Measurements from ENCODE around the gene CAPN15. TPM values are rescaled to one million over a fixed set of nuclear protein-coding genes. Genes with fewer than 3 reads are reported as not detected.

Gene CAPN15
- total RNA-seq, 2 experiments from 2014 or later: 86.4 to 91.3 TPM

DNA sequence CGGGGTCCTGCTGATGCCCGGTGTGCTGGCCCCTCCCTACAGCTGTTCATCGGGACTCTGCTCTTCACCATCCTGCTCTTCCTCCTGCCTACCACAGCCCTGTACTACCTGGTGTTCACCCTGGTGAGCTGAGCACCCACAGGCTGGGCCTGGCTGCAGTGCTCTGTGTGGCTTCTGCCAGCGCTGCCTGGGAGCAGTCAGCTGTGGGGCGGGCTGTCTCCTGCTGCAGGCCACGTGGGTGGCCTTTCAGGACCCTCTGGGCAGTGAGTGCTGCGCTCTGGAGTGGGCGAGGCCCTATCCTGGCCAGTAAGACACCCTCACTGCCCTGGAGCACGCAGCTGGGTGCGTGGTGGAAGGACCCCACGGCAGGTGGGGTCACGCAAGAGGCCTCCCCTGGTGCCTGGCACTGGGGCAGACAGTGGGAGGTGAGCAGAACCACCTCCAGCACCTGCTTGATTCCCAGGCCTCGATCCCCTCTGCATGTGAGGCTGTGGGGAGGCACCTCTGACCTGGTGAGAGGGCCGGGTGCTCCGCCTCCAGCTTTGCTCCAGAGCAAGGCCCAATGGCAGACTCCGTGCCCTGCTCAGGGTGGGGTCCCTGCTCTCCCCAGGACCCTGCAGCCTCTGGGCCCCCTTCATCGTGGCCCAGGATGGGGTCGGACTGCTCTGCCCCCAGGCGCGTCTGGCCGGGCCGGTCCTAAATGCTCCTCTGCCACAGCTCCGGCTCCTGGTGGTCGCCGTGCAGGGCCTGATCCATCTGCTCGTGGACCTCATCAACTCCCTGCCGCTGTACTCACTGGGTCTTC lies 52.8 kb downstream of the CAPN15 start:
- DNase-seq: no peak
- H3K27me3 Mint-ChIP-seq: no peaks in the 10 kb centered on the region
- H3K4me1 Mint-ChIP-seq: peaks cover 2% of the 10 kb centered on the region
- no peak overlapping the region for H3K4me3 Mint-ChIP-seq
- H3K36me3 Mint-ChIP-seq: no peaks in the 10 kb centered on the region
- no peak overlapping the region for H3K27ac Mint-ChIP-seq
- no peaks in the 10 kb centered on the region for H3K9me3 Mint-ChIP-seq

DNA sequence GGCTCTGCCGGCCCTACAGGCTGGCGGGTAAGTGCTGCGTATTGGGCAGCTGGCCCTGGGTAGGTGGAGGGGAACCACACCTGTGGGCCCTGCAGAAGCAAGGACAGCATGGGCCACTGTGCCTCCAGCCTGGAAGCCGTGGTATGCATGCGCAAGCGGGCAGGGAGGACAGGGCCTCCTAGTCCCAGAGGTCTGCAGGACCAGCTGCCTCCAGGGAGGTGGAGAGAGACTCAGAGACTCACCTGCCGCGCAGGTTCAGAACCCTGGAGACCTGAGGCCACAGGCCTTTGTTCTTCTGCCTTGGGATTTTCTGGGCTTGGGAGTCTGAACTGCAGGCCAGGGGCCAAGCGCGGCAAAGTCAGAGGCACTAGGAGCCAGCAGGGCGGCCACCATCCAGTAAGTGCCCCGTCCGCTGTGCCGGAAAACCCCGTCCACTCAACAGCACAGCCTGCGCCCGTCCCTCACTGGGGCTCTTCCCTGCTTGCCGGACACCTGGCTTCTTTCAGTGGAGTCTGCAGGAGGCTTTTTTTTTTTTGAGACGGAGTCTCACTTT lies 53.5 kb downstream of the CAPN15 start:
- Mint-ChIP-seq H3K27me3 (peaks cover 6% of the 10 kb centered on the region), H3K4me1 (peaks cover 4% of the 10 kb centered on the region), H3K36me3 (no peaks in the 10 kb centered on the region), H3K27ac (no peak overlapping the region), H3K4me3 (no peak overlapping the region), H3K9me3 (no peaks in the 10 kb centered on the region)
- DNase-seq: no peak

GRCh38 chr16:582218-582613 lies 54.7 kb downstream of the CAPN15 start:
- Mint-ChIP-seq H3K4me1 (peaks cover 7% of the 10 kb centered on the region), H3K27me3 (peaks cover 7% of the 10 kb centered on the region), H3K9me3 (no peaks in the 10 kb centered on the region), H3K36me3 (no peaks in the 10 kb centered on the region), H3K27ac (no peak overlapping the region), H3K4me3 (no peak overlapping the region)
- no peak for DNase-seq

- H3K4me1 Mint-ChIP-seq: peaks cover 10% of the 10 kb centered on the region
- peaks cover 3% of the 10 kb centered on the region for H3K36me3 Mint-ChIP-seq
- H3K27me3 Mint-ChIP-seq: peaks cover 7% of the 10 kb centered on the region
- H3K9me3 Mint-ChIP-seq: no peaks in the 10 kb centered on the region
- H3K27ac Mint-ChIP-seq: no peak overlapping the region
- no peak for DNase-seq
- H3K4me3 Mint-ChIP-seq: no peak overlapping the region
Observed at GRCh38 chr16:582614-583331, 55.3 kb downstream of the CAPN15 start.

GRCh38 chr16:583470-583814 lies 55.9 kb downstream of the CAPN15 start:
- Mint-ChIP-seq H3K9me3 (no peaks in the 10 kb centered on the region), H3K27ac (no peak overlapping the region), H3K27me3 (peaks cover 7% of the 10 kb centered on the region), H3K4me3 (no peak overlapping the region), H3K36me3 (peaks cover 10% of the 10 kb centered on the region), H3K4me1 (peaks cover 10% of the 10 kb centered on the region)
- no peak for DNase-seq

- no peaks in the 10 kb centered on the region for H3K9me3 Mint-ChIP-seq
- H3K36me3 Mint-ChIP-seq: peaks cover 11% of the 10 kb centered on the region
- no peak for DNase-seq
- H3K27ac Mint-ChIP-seq: no peak overlapping the region
- peaks cover 10% of the 10 kb centered on the region for H3K4me1 Mint-ChIP-seq
- no peak overlapping the region for H3K4me3 Mint-ChIP-seq
- peaks cover 7% of the 10 kb centered on the region for H3K27me3 Mint-ChIP-seq
Observed at GRCh38 chr16:583815-584591, 56.5 kb downstream of the CAPN15 start.

- H3K9me3 Mint-ChIP-seq: no peaks in the 10 kb centered on the region
- no peak for DNase-seq
- H3K36me3 Mint-ChIP-seq: peaks cover 11% of the 10 kb centered on the region
- H3K4me1 Mint-ChIP-seq: peaks cover 8% of the 10 kb centered on the region
- H3K4me3 Mint-ChIP-seq: no peak overlapping the region
- H3K27ac Mint-ChIP-seq: no peak overlapping the region
- H3K27me3 Mint-ChIP-seq: peaks cover 7% of the 10 kb centered on the region
Observed at GRCh38 chr16:585351-585750, 57.8 kb downstream of the CAPN15 start.

- DNase-seq: no peak
- peaks cover 7% of the 10 kb centered on the region for H3K27me3 Mint-ChIP-seq
- H3K9me3 Mint-ChIP-seq: no peaks in the 10 kb centered on the region
- no peak overlapping the region for H3K27ac Mint-ChIP-seq
- H3K36me3 Mint-ChIP-seq: peaks cover 11% of the 10 kb centered on the region
- H3K4me1 Mint-ChIP-seq: peaks cover 15% of the 10 kb centered on the region
- peak overlapping the region; percentile 48 for H3K4me3 Mint-ChIP-seq
Observed at GRCh38 chr16:586047-586644, 58.6 kb downstream of the CAPN15 start.

- peak overlapping the region; percentile 93 for H3K4me3 Mint-ChIP-seq
- peaks cover 16% of the 10 kb centered on the region for H3K4me1 Mint-ChIP-seq
- DNase-seq: no peak
- no peaks in the 10 kb centered on the region for H3K9me3 Mint-ChIP-seq
- H3K27me3 Mint-ChIP-seq: peaks cover 7% of the 10 kb centered on the region
- H3K27ac Mint-ChIP-seq: peak overlapping the region; percentile 97
- H3K36me3 Mint-ChIP-seq: peaks cover 11% of the 10 kb centered on the region
Observed at GRCh38 chr16:586645-587590, 59.4 kb downstream of the CAPN15 start.

GRCh38 chr16:588639-588888 lies 61.1 kb downstream of the CAPN15 start:
- Mint-ChIP-seq H3K4me3 (peak overlapping the region; percentile 93), H3K27me3 (peaks cover 7% of the 10 kb centered on the region), H3K36me3 (peaks cover 11% of the 10 kb centered on the region), H3K27ac (peak overlapping the region; percentile 97), H3K4me1 (peaks cover 23% of the 10 kb centered on the region), H3K9me3 (no peaks in the 10 kb centered on the region)
- peak; percentile 73 for DNase-seq

DNA sequence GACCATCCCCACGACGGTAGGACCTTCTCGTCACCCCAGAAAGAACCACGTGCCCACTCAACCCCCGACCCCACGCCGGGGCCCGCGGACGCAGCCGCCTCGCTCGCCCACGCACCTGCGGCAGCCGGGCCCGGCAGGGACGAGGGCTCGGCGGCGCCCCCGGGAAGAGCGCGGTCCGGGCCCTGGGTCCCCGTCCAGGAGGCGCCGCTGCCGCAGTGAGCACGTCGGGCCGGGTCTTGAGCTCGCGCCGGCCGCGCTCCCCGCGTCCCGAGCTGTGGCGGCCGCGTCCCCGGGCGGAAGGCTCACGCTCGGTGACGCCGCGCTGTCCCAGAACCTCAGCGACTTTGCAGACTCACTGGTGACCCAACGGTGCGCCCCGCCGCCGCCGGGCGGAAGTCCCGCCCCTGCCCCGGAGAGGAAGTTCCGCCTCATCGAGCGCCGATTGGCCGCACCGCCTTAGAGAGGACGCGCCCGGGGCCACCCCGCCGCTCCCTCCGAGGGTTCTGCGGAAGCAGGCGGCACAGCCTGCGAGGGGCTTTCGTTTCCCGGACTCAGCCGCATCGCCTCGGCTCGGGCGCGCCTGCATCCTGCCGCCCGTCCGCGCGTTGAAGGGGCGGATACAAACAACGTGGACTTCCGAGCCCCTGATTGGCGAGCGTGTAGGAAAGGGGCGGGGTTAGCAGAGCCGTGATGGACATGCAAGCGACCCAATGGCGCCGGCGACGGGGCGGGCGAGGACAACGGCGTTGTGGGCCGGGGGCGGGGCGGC lies 61.6 kb downstream of the CAPN15 start:
- peak overlapping the region; percentile 98 for H3K4me3 Mint-ChIP-seq
- peaks cover 25% of the 10 kb centered on the region for H3K4me1 Mint-ChIP-seq

GRCh38 chr16:589658-590187 lies 62.2 kb downstream of the CAPN15 start, which contains the start of gene RAB40C:
TSS of gene RAB40C (plus strand) at chr16:590066. CDS start at chr16:590292, 226 bp downstream.
- Mint-ChIP-seq H3K36me3 (peaks cover 11% of the 10 kb centered on the region), H3K4me1 (peaks cover 25% of the 10 kb centered on the region), H3K4me3 (peak within 1 kb of the TSS; percentile 98), H3K27ac (peak within 1 kb of the TSS; percentile 96), H3K9me3 (no peaks in the 10 kb centered on the region), H3K27me3 (peaks cover 7% of the 10 kb centered on the region)
- DNase-seq: peak; percentile 99

More for the DNA sequence above, 61.6 kb downstream of the CAPN15 start:
- no peaks in the 10 kb centered on the region for H3K9me3 Mint-ChIP-seq
- H3K27ac Mint-ChIP-seq: peak overlapping the region; percentile 97
- H3K27me3 Mint-ChIP-seq: peaks cover 7% of the 10 kb centered on the region
- H3K36me3 Mint-ChIP-seq: peaks cover 11% of the 10 kb centered on the region
- DNase-seq: peak; percentile 97

DNA sequence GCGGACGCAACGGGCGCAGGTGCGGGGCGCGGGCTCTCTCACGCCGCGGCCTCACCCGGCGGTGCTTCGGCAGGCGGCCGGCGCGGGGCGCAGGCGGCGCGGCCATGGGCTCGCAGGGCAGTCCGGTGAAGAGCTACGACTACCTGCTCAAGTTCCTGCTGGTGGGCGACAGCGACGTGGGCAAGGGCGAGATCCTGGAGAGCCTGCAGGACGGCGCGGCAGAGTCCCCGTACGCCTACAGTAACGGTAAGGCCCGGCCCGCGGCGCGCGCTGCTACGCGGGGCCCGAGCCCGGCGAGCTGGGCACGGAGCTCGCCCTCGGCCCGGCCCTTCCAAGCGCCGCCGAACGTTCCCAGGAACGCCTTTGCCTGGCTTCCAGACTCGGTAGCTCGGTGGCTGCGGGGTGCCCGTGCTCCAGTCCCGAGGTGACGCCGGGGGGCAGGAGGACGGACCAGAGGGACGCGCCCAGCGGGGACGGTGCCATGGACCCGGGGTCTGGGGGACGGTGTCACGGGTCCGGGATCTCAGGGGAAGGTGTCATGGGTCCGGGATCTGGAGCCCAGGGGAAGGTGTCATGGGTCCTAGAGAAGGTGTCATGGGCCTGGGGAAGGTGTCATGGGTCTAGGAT lies 62.8 kb downstream of the CAPN15 start:
- peaks cover 11% of the 10 kb centered on the region for H3K36me3 Mint-ChIP-seq
- DNase-seq: no peak
- peaks cover 7% of the 10 kb centered on the region for H3K27me3 Mint-ChIP-seq
- peak overlapping the region; percentile 13 for H3K27ac Mint-ChIP-seq
- H3K4me1 Mint-ChIP-seq: peaks cover 26% of the 10 kb centered on the region
- no peaks in the 10 kb centered on the region for H3K9me3 Mint-ChIP-seq
- H3K4me3 Mint-ChIP-seq: peak overlapping the region; percentile 78
